Neutrophil (primary cell): ENCODE results near the gene STEAP3.

Experiments used
- H3K27ac ChIP-seq: fragments of 200-600 bp; sonication (generic); 2 replicates; pipeline ENCODE4 v1.5.1; 2016; ENCODE audit warnings: mild to moderate bottlenecking, moderate library complexity
- H3K27me3 ChIP-seq: fragments of 200-600 bp; sonication (generic); 2 replicates; pipeline ENCODE4 v1.6.0; 2016; ENCODE audit warnings: mild to moderate bottlenecking
- H3K36me3 ChIP-seq: fragments of 200-600 bp; sonication (generic); 2 replicates; pipeline ENCODE4 v1.5.1; 2017
- H3K4me1 ChIP-seq, 2 experiments: fragments of 200-600 bp in 1 of 2; sonication (generic) in 1 of 2; 1 replicate in 1 of 2; 2 replicates in 1 of 2; pipeline versions ENCODE4 v1.5.1 to v1.6.1; 2013 to 2016; ENCODE audit warnings: low read depth in 1 of 2, low read length in 1 of 2, mild to moderate bottlenecking in 1 of 2, moderate library complexity in 1 of 2; ENCODE audit not compliant: control insufficient read depth in 1 of 2, insufficient read depth in 1 of 2
- H3K4me3 ChIP-seq, 2 experiments: fragments of 200-600 bp in 1 of 2; sonication (generic) in 1 of 2; 1 replicate in 1 of 2; 2 replicates in 1 of 2; pipeline ENCODE4 v1.5.1; 2013 to 2016; ENCODE audit warnings: low read depth in 1 of 2, low read length in 1 of 2, mild to moderate bottlenecking in 1 of 2, moderate library complexity in 1 of 2
- H3K9me3 ChIP-seq: fragments of 200-600 bp; sonication (generic); 2 replicates; pipeline ENCODE4 v1.5.1; 2016
- TF ChIP-seq, protein P1 (sequence below): fragments of 200-600 bp; sonication (generic); IDR thresholded peaks from 2 replicates; pipeline ENCODE4 v1.5.1; 2016; ENCODE audit warnings: antibody characterized with exemption

The STEAP3 gene

DNA sequence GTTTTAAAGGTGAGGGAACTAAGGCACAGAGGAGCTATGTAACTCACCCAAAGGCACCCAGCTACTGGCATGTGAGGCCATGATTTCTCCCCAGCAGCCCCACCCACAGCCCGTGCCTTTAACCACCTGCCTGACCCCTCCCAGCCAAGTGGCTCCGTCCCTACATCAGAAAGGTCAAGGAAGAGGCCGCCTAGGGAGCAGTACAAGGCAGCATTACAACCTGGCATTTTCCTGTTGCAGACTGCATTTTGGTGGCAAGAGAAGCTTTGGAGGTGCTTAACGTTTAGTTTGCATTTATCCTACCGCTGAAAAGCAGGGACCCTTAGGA is 17.5 kb downstream of the STEAP3 start:
- H3K9me3 ChIP-seq = no peaks in the 10 kb centered on the region
- H3K36me3 ChIP-seq = no peaks in the 10 kb centered on the region
- H3K27me3 ChIP-seq = no peaks in the 10 kb centered on the region
- TF ChIP-seq, protein P1, sequence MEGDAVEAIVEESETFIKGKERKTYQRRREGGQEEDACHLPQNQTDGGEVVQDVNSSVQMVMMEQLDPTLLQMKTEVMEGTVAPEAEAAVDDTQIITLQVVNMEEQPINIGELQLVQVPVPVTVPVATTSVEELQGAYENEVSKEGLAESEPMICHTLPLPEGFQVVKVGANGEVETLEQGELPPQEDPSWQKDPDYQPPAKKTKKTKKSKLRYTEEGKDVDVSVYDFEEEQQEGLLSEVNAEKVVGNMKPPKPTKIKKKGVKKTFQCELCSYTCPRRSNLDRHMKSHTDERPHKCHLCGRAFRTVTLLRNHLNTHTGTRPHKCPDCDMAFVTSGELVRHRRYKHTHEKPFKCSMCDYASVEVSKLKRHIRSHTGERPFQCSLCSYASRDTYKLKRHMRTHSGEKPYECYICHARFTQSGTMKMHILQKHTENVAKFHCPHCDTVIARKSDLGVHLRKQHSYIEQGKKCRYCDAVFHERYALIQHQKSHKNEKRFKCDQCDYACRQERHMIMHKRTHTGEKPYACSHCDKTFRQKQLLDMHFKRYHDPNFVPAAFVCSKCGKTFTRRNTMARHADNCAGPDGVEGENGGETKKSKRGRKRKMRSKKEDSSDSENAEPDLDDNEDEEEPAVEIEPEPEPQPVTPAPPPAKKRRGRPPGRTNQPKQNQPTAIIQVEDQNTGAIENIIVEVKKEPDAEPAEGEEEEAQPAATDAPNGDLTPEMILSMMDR = no peak
- no peak overlapping the region for H3K4me3 ChIP-seq
- no peaks in the 10 kb centered on the region for H3K4me1 ChIP-seq
- no peak overlapping the region for H3K27ac ChIP-seq

DNA sequence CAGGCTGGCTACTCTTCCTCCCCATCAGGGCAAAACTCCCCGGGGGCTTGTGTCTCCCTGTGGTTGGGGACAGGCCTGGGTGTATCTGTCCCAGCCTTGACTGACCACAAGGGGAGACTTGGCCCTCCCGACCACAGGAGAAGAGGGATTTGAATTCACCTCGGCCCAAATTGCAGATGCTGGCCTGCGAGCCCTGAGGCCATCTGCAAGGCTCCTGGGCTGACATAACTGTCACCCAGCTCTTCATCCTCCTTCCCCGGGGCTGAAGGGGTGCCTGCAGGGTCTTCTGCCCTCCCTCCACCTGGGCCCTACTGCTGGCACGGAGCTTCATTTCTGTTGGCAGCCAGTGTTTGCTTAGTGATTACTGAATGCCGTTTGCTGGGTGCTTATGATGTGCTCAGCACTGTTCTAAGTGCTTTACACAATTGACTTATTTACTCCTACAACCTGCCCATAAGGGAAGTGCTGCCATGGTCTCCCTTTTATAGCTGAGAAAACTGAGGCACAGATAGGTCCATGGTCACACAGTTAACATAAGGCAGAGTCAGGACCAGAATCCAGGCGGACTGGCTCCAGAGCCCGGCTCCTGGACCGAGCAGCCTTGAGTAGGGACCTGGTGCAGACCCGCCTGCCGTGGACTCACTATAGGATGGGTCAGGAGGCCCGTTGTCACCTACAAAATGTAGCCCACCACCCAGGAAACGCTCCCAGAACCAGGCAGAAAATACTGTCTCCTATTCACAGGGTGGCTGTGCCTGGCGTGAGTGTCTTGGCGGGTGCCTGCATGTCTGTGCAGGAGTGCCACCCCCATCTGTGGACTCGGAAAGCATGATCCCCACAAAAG is 18.9 kb downstream of the STEAP3 start:
- Histone ChIP-seq H3K9me3 (no peaks in the 10 kb centered on the region), H3K4me3 (no peak overlapping the region), H3K27ac (no peak overlapping the region), H3K36me3 (peaks cover 2% of the 10 kb centered on the region), H3K4me1 (no peaks in the 10 kb centered on the region), H3K27me3 (no peaks in the 10 kb centered on the region)
- TF ChIP-seq, protein P1 = no peak

DNA sequence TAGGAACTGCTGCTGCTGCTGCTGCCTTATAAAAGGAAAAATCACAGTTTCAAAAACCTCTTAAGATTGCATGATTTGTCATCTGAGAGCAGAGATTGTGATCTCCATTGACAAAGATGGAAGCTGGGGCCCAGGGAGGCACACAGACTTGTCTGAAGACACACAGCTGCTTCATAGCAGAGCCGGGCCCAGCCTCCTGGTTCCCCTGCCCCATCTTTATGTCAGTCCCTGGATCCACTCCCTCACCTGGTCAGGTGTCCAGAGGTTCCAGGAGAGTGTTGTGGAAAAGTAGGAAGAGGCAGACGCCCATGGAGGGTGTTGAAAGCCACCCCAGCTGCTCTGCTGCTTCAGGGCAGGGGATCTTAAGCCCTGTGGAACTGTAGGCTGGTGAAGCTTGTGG is 20.0 kb downstream of the STEAP3 start:
- Histone ChIP-seq H3K27me3 (no peaks in the 10 kb centered on the region), H3K4me3 (no peak overlapping the region), H3K9me3 (no peaks in the 10 kb centered on the region), H3K4me1 (no peaks in the 10 kb centered on the region), H3K36me3 (peaks cover 9% of the 10 kb centered on the region), H3K27ac (no peak overlapping the region)
- TF ChIP-seq, protein P1 = no peak

DNA sequence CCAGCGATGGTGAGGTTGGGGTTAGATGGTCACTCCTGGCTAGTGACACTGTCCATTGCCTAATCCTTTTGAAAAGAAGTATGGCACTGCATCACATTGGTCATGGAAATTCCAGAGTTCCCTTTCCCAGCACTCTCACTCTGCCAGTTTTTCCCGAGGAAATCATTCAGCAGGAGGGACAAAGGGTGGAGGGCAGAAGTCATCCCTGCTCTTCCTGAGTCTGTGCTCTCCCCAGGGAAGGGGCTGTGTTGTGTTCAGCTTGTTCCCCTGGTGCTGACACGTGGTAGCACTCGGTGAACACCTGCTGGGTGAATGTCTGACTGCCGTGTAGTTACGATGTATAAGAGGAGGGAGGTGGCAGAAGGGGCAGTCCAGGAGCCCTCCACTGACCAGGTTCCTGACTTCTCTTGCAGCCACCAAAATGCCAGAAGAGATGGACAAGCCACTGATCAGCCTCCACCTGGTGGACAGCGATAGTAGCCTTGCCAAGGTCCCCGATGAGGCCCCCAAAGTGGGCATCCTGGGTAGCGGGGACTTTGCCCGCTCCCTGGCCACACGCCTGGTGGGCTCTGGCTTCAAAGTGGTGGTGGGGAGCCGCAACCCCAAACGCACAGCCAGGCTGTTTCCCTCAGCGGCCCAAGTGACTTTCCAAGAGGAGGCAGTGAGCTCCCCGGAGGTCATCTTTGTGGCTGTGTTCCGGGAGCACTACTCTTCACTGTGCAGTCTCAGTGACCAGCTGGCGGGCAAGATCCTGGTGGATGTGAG is 21.6 kb downstream of the STEAP3 start:
- H3K4me3 ChIP-seq = no peak overlapping the region
- peaks cover 21% of the 10 kb centered on the region for H3K36me3 ChIP-seq
- TF ChIP-seq, protein P1 = no peak
- no peaks in the 10 kb centered on the region for H3K4me1 ChIP-seq
- no peaks in the 10 kb centered on the region for H3K9me3 ChIP-seq
- H3K27ac ChIP-seq = no peak overlapping the region
- no peaks in the 10 kb centered on the region for H3K27me3 ChIP-seq

DNA sequence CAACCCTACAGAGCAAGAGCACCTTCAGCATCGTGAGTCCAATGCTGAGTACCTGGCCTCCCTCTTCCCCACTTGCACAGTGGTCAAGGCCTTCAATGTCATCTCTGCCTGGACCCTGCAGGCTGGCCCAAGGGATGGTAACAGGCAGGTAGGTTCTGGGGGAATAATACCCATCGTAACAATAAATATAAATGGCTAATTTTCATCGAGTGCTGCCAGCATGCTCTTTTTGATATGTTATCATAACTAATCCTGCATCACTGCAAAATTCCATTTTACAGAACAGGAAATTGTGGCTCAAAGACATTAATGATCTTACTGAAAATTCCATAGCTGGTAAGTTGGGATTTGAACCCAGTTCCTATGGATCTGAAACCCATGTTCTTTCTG is 22.2 kb downstream of the STEAP3 start:
- H3K36me3 ChIP-seq = peaks cover 27% of the 10 kb centered on the region
- TF ChIP-seq, protein P1 = no peak
- no peaks in the 10 kb centered on the region for H3K9me3 ChIP-seq
- H3K27me3 ChIP-seq = no peaks in the 10 kb centered on the region
- no peak overlapping the region for H3K4me3 ChIP-seq
- H3K27ac ChIP-seq = no peak overlapping the region
- H3K4me1 ChIP-seq = no peaks in the 10 kb centered on the region
